Activated T-helper 2 cell treated with anti-CD3 and anti-CD28 coated beads, Interferon-gamma antibody, Interleukin-2, Interleukin-4, amounts not matched to agents 10 μg/mL and 5 μg/mL and 100 μg/mL, durations not matched to agents 14 hours and 24 hours and 36 hours (primary cell): Measurements from ENCODE around the gene PCDHGA4. TPM values are rescaled to one million over a fixed set of nuclear protein-coding genes. Genes with fewer than 3 reads are reported as not detected.
A peak's percentile ranks its signal among the peaks of the same experiment; 100 is the strongest.
"Not testable (repeated sequence)": the region's sequence is repeated elsewhere in the genome, so short reads cannot be mapped to it uniquely, and the experiment has no call there.

Experiments
- DNase-seq: peaks from one replicate; pipeline ENCODE4 v3.0.0; 2021; ENCODE audit warnings: low spot score
- H3K27ac Mint-ChIP-seq: one replicate; pipeline ENCODE4 v1.8.0; 2021; ENCODE audit warnings: mixed read lengths
- H3K27me3 Mint-ChIP-seq: one replicate; pipeline ENCODE4 v1.8.0; 2021; ENCODE audit warnings: low read depth, mixed read lengths
- H3K36me3 Mint-ChIP-seq: one replicate; pipeline ENCODE4 v1.8.0; 2021; ENCODE audit warnings: low read depth, mixed read lengths
- H3K4me1 Mint-ChIP-seq: one replicate; pipeline ENCODE4 v1.8.0; 2021; ENCODE audit warnings: low read depth, mixed read lengths
- H3K4me3 Mint-ChIP-seq: one replicate; pipeline ENCODE4 v1.8.0; 2021; ENCODE audit warnings: low read depth, mild to moderate bottlenecking, moderate library complexity, mixed read lengths
- H3K9me3 Mint-ChIP-seq: one replicate; pipeline ENCODE4 v1.8.0; 2021; ENCODE audit warnings: mixed read lengths
- intact Hi-C: fragments of 100-400 bp; cut with micrococcal nuclease; formaldehyde crosslinking; loops from one replicate; pipeline ENCODE4 v1.15.1; 2023
- total RNA-seq: library from RNA; stranded (reverse); gene quantifications from 2 replicates; pipeline ENCODE4 v1.2.3, GENCODE V29; 2022

The PCDHGA4 gene
- total RNA-seq, 1 donor from 2014 or later = 0.57 TPM

GRCh38 chr5:141394401-141395187 is 39.8 kb downstream of the PCDHGA4 start:
- H3K36me3 Mint-ChIP-seq, H3K4me1 Mint-ChIP-seq, DNase-seq, intact Hi-C loops, H3K27ac Mint-ChIP-seq, H3K4me3 Mint-ChIP-seq: not testable (repeated sequence)
- peaks cover 19% of the 10 kb centered on the region for H3K27me3 Mint-ChIP-seq
- H3K9me3 Mint-ChIP-seq = peaks cover 37% of the 10 kb centered on the region

DNA sequence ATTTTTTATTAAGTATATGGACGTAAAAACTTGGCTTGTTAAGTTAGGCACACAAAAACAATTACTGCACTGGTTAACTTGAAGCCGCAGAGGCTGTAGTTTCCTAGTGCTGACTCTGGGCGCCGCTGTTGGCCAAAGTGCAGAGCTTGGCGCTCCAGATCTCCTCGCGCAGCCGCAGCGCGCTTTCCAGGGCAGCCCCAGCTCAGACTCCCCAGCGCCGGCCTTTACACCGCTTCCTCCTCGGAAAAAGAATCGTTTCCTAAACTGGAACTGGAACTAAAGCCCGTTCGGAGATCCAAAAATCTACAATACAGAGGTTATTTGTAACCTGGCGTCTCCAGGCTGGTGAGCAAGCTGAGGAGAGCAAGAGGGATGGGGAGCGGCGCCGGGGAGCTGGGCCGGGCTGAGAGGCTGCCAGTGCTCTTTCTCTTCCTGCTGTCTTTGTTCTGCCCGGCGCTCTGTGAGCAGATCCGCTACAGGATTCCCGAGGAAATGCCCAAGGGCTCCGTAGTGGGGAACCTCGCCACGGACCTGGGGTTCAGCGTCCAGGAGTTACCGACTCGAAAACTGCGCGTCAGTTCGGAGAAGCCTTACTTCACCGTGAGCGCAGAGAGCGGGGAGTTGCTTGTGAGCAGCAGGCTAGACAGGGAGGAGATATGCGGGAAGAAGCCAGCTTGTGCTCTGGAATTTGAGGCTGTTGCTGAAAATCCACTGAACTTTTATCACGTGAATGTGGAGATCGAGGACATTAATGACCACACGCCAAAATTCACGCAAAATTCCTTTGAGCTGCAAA is 43.1 kb downstream of the PCDHGA4 start, which contains the start of gene PCDHGB5:
Gene PCDHGB5, plus strand, starts transcription at position 192 of the 796 bp plus-strand sequence. Its CDS starts 181 bp downstream, at position 373.
- H3K27ac Mint-ChIP-seq, H3K4me1 Mint-ChIP-seq, H3K36me3 Mint-ChIP-seq, intact Hi-C loops: not testable (repeated sequence)
- peak within 1 kb of the TSS; percentile 55 for H3K4me3 Mint-ChIP-seq
- peaks cover 22% of the 10 kb centered on the region for H3K27me3 Mint-ChIP-seq
- peak; percentile 31 for DNase-seq
- H3K9me3 Mint-ChIP-seq = peaks cover 36% of the 10 kb centered on the region

- H3K4me3 Mint-ChIP-seq = no peak overlapping the region
- no peaks in the 10 kb centered on the region for H3K36me3 Mint-ChIP-seq
- H3K27me3 Mint-ChIP-seq = peaks cover 23% of the 10 kb centered on the region
- DNase-seq = no peak
- H3K4me1 Mint-ChIP-seq = no peaks in the 10 kb centered on the region
- intact Hi-C loops = no loop called here
- no peak overlapping the region for H3K27ac Mint-ChIP-seq
- H3K9me3 Mint-ChIP-seq = peaks cover 35% of the 10 kb centered on the region
Observed at GRCh38 chr5:141398608-141399007, 43.8 kb downstream of the PCDHGA4 start.

DNA sequence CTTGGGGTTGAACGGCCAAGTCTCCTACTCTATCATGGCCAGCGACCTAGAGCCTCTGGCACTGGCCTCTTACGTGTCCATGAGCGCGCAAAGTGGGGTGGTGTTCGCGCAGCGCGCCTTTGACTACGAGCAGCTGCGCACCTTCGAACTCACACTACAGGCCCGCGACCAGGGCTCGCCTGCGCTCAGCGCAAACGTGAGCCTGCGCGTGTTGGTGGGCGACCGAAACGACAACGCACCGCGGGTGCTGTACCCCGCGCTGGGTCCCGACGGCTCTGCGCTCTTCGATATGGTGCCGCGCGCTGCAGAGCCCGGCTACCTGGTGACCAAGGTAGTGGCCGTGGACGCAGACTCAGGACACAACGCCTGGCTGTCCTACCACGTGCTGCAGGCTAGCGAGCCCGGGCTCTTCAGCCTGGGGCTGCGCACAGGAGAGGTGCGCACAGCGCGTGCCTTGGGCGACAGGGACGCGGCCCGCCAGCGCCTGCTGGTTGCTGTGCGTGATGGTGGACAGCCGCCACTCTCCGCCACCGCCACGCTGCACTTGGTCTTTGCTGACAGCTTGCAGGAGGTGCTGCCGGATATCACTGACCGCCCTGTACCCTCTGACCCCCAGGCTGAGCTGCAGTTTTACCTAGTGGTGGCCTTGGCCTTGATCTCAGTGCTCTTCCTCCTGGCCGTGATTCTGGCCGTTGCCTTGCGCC is 44.9 kb downstream of the PCDHGA4 start:
- H3K36me3 Mint-ChIP-seq = no peaks in the 10 kb centered on the region
- H3K4me1 Mint-ChIP-seq = no peaks in the 10 kb centered on the region
- peaks cover 30% of the 10 kb centered on the region for H3K9me3 Mint-ChIP-seq
- no peak overlapping the region for H3K27ac Mint-ChIP-seq
- H3K4me3 Mint-ChIP-seq = no peak overlapping the region
- no peak for DNase-seq
- peaks cover 25% of the 10 kb centered on the region for H3K27me3 Mint-ChIP-seq
- intact Hi-C loops = no loop called here

DNA sequence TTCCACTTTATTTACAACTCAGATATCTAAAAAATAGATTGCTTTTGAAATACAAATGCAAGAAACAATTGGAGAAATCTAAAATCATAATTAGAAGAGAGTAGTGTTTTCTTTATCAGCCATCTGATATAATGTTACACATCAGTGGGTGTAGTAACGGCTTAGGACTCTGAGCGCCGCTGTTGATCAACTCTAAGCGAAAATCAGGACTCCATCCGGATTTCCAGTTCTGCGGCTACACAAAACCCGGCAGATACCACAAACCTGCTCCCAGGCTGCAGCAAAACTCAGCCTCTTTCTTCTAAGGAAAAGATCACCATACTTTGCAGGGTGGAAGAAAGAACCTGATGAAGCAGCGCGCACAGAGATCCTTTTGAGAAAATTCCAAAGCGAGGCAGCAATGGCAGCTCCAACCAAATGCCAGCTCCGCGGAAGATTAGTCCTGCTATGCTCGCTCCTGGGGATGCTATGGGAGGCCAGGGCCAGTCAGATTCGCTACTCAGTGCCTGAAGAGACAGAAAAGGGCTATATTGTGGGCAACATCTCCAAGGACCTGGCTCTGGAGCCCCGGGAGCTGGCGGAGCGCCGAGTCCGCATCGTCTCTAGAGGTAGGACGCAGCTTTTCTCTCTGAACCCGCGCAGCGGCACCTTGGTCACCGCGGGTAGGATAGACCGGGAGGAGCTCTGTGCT is 47.9 kb downstream of the PCDHGA4 start, which contains the start of gene PCDHGA9:
Gene PCDHGA9, plus strand, starts transcription at position 226 of the 691 bp plus-strand sequence. Its CDS starts 175 bp downstream, at position 401.
- no peak within 1 kb of the TSS for H3K4me3 Mint-ChIP-seq
- H3K27me3 Mint-ChIP-seq = peaks cover 30% of the 10 kb centered on the region
- intact Hi-C loops = no loop called here
- no peaks in the 10 kb centered on the region for H3K4me1 Mint-ChIP-seq
- no peak for DNase-seq
- H3K9me3 Mint-ChIP-seq = peaks cover 29% of the 10 kb centered on the region
- no peak within 1 kb of the TSS for H3K27ac Mint-ChIP-seq
- no peaks in the 10 kb centered on the region for H3K36me3 Mint-ChIP-seq

DNA sequence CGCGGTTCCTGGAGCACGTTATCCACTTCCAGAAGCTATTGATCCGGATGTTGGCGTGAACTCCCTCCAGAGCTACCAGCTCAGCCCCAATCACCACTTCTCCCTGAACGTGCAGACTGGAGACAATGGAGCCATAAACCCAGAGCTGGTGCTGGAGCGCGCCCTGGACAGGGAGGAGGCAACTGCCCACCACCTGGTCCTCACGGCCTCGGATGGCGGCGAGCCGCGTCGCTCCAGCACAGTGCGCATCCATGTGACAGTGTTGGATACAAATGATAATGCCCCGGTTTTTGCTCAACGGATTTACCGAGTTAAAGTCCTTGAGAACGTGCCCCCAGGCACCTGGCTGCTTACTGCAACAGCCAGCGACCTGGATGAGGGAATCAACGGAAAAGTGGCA is 48.6 kb downstream of the PCDHGA4 start:
- Mint-ChIP-seq H3K36me3 (peaks cover 2% of the 10 kb centered on the region), H3K4me3 (no peak overlapping the region), H3K27ac (no peak overlapping the region), H3K27me3 (peaks cover 36% of the 10 kb centered on the region), H3K4me1 (peaks cover 2% of the 10 kb centered on the region), H3K9me3 (peaks cover 30% of the 10 kb centered on the region)
- intact Hi-C loops = no loop called here
- DNase-seq = no peak

Other genes with a start within 250 kb of the PCDHGA4 start
- not detected in 2 replicates for gene PCDHB4, start 233.2 kb upstream of the PCDHGA4 start, total RNA-seq
- gene PCDHB5, start 219.8 kb upstream of the PCDHGA4 start, total RNA-seq = not detected in 2 replicates
- not detected in 2 replicates for gene PCDHB6, start 205.0 kb upstream of the PCDHGA4 start, total RNA-seq
- 0.07 TPM in 1 of 2 replicates, not detected in the other for gene PCDHB7, start 182.4 kb upstream of the PCDHGA4 start, total RNA-seq
- gene PCDHB8, start 177.2 kb upstream of the PCDHGA4 start, total RNA-seq = not detected in 2 replicates
- not detected in 2 replicates for gene PCDHB16, start 172.6 kb upstream of the PCDHGA4 start, total RNA-seq
- gene PCDHB9, start 167.9 kb upstream of the PCDHGA4 start, total RNA-seq = not detected in 2 replicates
- not detected in 2 replicates for gene PCDHB10, start 162.7 kb upstream of the PCDHGA4 start, total RNA-seq
- not detected in 2 replicates for gene PCDHB11, start 155.4 kb upstream of the PCDHGA4 start, total RNA-seq
- gene PCDHB12, start 146.3 kb upstream of the PCDHGA4 start, total RNA-seq = not detected in 2 replicates
- gene PCDHB13, start 141.1 kb upstream of the PCDHGA4 start, total RNA-seq = 0.02 TPM in 1 of 2 replicates, not detected in the other
- gene PCDHB14, start 131.7 kb upstream of the PCDHGA4 start, total RNA-seq = not detected in 2 replicates
- not detected in 2 replicates for gene PCDHB15, start 109.6 kb upstream of the PCDHGA4 start, total RNA-seq
- gene SLC25A2, start 51.0 kb upstream of the PCDHGA4 start, total RNA-seq = 0.16 TPM in 1 of 2 replicates, not detected in the other
- 67.1 and 70.5 TPM in 2 replicates for gene TAF7, start 34.2 kb upstream of the PCDHGA4 start, total RNA-seq
- 0.09 and 0.14 TPM in 2 replicates for gene PCDHGA1, start 24.5 kb upstream of the PCDHGA4 start, total RNA-seq
- gene PCDHGA2, start 16.3 kb upstream of the PCDHGA4 start, total RNA-seq = 0.09 and 0.11 TPM in 2 replicates
- 0.11 and 0.16 TPM in 2 replicates for gene PCDHGA3, start 11.2 kb upstream of the PCDHGA4 start, total RNA-seq
- gene PCDHGB1, start 4.9 kb upstream of the PCDHGA4 start, total RNA-seq = 0.16 and 0.48 TPM in 2 replicates
- gene PCDHGB2, start 5.0 kb downstream of the PCDHGA4 start, total RNA-seq = 0.85 and 0.91 TPM in 2 replicates
- gene PCDHGA5, start 9.1 kb downstream of the PCDHGA4 start, total RNA-seq = 0.43 and 0.51 TPM in 2 replicates
- 0.46 and 0.85 TPM in 2 replicates for gene PCDHGB3, start 15.2 kb downstream of the PCDHGA4 start, total RNA-seq
- 0.48 and 0.55 TPM in 2 replicates for gene PCDHGA6, start 18.9 kb downstream of the PCDHGA4 start, total RNA-seq
- gene PCDHGA7, start 27.7 kb downstream of the PCDHGA4 start, total RNA-seq = 0.16 and 0.30 TPM in 2 replicates
- gene PCDHGB4, start 32.7 kb downstream of the PCDHGA4 start, total RNA-seq = 0.28 and 0.34 TPM in 2 replicates
- 0.07 and 0.23 TPM in 2 replicates for gene PCDHGA8, start 37.6 kb downstream of the PCDHGA4 start, total RNA-seq
- gene PCDHGB5, start 42.9 kb downstream of the PCDHGA4 start, total RNA-seq = 0.62 and 0.92 TPM in 2 replicates
- 0.23 and 0.32 TPM in 2 replicates for gene PCDHGA9, start 47.8 kb downstream of the PCDHGA4 start, total RNA-seq
- gene PCDHGB6, start 53.0 kb downstream of the PCDHGA4 start, total RNA-seq = 0.21 and 0.34 TPM in 2 replicates
- gene PCDHGA10, start 58.0 kb downstream of the PCDHGA4 start, total RNA-seq = 0.21 and 0.34 TPM in 2 replicates
- 0.18 and 0.23 TPM in 2 replicates for gene PCDHGB7, start 62.7 kb downstream of the PCDHGA4 start, total RNA-seq
- 0.21 and 0.39 TPM in 2 replicates for gene PCDHGA11, start 66.0 kb downstream of the PCDHGA4 start, total RNA-seq
- 0.11 and 0.16 TPM in 2 replicates for gene PCDHGA12, start 75.5 kb downstream of the PCDHGA4 start, total RNA-seq
- gene PCDHGC3, start 120.9 kb downstream of the PCDHGA4 start, total RNA-seq = 0.21 and 0.23 TPM in 2 replicates
- not detected in 2 replicates for gene PCDHGC4, start 130.0 kb downstream of the PCDHGA4 start, total RNA-seq
- not detected in 2 replicates for gene PCDHGC5, start 134.1 kb downstream of the PCDHGA4 start, total RNA-seq